Measurements from ENCODE around the gene RIMBP2. TPM values are rescaled to one million over a fixed set of nuclear protein-coding genes. Genes with fewer than 3 reads are reported as not detected.

RIMBP2 gene
- total RNA-seq, 2 experiments from 2014 or later: not detected

DNA sequence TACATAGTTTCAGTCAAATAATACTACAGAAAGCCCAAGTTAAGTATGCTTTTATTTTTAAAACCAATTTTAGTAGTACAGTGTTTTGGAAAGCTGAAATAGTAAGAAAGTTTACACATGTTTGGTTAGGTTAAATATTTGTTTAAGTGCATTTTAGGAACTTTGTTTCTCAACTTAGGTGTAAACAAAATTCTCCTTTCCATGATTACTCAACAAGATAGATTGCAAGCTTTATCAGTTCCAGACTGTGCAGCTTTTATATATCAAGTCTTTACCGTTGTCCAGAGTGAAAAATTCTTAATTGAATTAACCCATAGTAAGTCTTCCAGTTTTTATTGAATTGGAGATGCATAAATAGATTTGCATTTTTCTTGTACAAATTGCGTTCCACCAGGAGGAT lies 333.3 kb downstream of the RIMBP2 start:
- no peaks in the 10 kb centered on the region for H3K36me3 Mint-ChIP-seq (ENCODE audit: low read depth)
- Histone ChIP-seq H3K27me3 (ENCODE audit: control insufficient read depth in 1 of 2, insufficient read depth in 2 of 2, low read length in 2 of 2) (no peaks in the 10 kb centered on the region), H3K27ac (ENCODE audit: low read depth in 1 of 2, low read length in 2 of 2) (no peak overlapping the region), H3K4me1 (ENCODE audit: insufficient read depth, low read length) (no peaks in the 10 kb centered on the region), H3K36me3 (ENCODE audit: insufficient read depth, low read length) (no peaks in the 10 kb centered on the region), H3K9me3 (ENCODE audit: control insufficient read depth in 1 of 2, insufficient read depth in 1 of 2, low read length in 2 of 2) (peaks cover 0 to 5% of the 10 kb centered on the region in 2 experiments), H3K4me3 (ENCODE audit: low read length) (no peak overlapping the region)
- ATAC-seq (ENCODE audit: poor library complexity) (no peak), DNase-seq (no peak)
- CTCF ChIA-PET: no interaction called here
- H3K27me3 Mint-ChIP-seq: peaks cover 17% of the 10 kb centered on the region
- TF ChIP-seq, protein P1, sequence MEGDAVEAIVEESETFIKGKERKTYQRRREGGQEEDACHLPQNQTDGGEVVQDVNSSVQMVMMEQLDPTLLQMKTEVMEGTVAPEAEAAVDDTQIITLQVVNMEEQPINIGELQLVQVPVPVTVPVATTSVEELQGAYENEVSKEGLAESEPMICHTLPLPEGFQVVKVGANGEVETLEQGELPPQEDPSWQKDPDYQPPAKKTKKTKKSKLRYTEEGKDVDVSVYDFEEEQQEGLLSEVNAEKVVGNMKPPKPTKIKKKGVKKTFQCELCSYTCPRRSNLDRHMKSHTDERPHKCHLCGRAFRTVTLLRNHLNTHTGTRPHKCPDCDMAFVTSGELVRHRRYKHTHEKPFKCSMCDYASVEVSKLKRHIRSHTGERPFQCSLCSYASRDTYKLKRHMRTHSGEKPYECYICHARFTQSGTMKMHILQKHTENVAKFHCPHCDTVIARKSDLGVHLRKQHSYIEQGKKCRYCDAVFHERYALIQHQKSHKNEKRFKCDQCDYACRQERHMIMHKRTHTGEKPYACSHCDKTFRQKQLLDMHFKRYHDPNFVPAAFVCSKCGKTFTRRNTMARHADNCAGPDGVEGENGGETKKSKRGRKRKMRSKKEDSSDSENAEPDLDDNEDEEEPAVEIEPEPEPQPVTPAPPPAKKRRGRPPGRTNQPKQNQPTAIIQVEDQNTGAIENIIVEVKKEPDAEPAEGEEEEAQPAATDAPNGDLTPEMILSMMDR (IDR thresholded peaks at IDR 0.05): no peak
- intact Hi-C loops (cut with DNase I, micrococcal nuclease): no loop called here
- POLR2A ChIA-PET: no interaction called here
- H3K27ac Mint-ChIP-seq: no peak overlapping the region
- peaks cover 5% of the 10 kb centered on the region for H3K9me3 Mint-ChIP-seq
- no peaks in the 10 kb centered on the region for H3K4me1 Mint-ChIP-seq (ENCODE audit: low read depth)
- H3K4me3 Mint-ChIP-seq: no peak overlapping the region

DNA sequence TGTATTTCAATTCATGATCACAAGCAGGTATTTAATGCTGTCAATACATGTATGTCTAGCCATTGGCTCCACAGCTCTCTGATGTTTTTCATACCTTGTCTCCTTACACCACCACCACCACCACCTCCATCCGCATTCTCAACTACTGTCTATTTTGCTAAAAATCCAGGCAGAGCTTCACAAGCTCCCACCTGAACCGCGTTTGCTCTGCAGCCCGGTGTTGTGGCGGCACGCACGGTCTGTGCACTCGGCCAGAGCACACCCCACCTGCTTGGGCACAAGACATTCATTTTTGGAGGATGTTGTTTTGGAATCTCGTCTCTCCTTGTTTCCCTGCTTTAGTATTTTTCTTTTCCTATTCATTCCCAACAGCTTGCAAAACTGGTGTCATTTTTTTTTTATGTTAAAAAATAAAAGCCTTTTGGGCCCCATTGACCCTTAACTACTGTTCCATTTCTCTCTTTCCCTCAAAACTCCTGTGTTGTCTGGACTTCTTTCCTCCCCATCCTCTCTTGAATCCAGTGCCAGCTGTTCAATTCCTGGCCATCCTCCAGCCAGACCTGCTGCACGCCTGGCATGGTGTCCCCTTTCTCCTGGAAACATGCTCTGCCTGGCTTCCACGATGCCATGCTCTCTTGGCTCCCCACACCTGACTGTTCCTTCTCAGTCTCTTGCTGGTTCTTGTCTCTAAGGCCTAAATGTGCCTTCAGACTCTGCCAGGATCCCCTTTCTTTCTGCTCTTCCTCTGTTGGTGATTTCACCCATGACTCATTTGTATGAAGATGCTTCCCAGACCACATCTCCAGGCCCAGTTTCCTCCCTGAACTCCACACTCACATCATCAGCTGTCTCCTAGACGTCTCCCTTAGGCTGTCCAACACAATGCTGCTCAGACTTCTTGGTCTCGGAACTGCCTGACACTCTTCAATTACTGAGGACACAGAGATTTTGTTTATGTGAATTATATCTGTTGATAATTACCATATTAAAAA lies 340.5 kb downstream of the RIMBP2 start:
- intact Hi-C loops (cut with DNase I, micrococcal nuclease): no loop called here
- ATAC-seq (ENCODE audit: poor library complexity): no peak
- no peaks in the 10 kb centered on the region for H3K9me3 Mint-ChIP-seq
- H3K27me3 ChIP-seq (ENCODE audit: control insufficient read depth in 1 of 2, insufficient read depth in 2 of 2, low read length in 2 of 2): no peaks in the 10 kb centered on the region
- peaks cover 19% of the 10 kb centered on the region for H3K27me3 Mint-ChIP-seq
- ChIA-PET POLR2A (no interaction called here), CTCF (no interaction called here)
- DNase-seq: no peak
- H3K4me3 Mint-ChIP-seq: no peak overlapping the region
- H3K36me3 ChIP-seq (ENCODE audit: insufficient read depth, low read length): no peaks in the 10 kb centered on the region
- no peak overlapping the region for H3K27ac Mint-ChIP-seq
- no peaks in the 10 kb centered on the region for H3K4me1 Mint-ChIP-seq (ENCODE audit: low read depth)
- H3K27ac ChIP-seq (ENCODE audit: low read depth in 1 of 2, low read length in 2 of 2): no peak overlapping the region
- no peaks in the 10 kb centered on the region for H3K4me1 ChIP-seq (ENCODE audit: insufficient read depth, low read length)
- H3K36me3 Mint-ChIP-seq (ENCODE audit: low read depth): no peaks in the 10 kb centered on the region
- H3K9me3 ChIP-seq (ENCODE audit: control insufficient read depth in 1 of 2, insufficient read depth in 1 of 2, low read length in 2 of 2): peaks cover 0 to 4% of the 10 kb centered on the region in 2 experiments
- no peak overlapping the region for H3K4me3 ChIP-seq (ENCODE audit: low read length)
- TF ChIP-seq, protein P1 (IDR thresholded peaks at IDR 0.05): no peak

GRCh38 chr12:130374083-130374482 lies 342.0 kb downstream of the RIMBP2 start:
- ChIA-PET POLR2A (no interaction called here), CTCF (no interaction called here)
- Mint-ChIP-seq H3K27ac (no peak overlapping the region), H3K9me3 (no peaks in the 10 kb centered on the region), H3K4me1 (ENCODE audit: low read depth) (no peaks in the 10 kb centered on the region), H3K27me3 (peaks cover 19% of the 10 kb centered on the region), H3K36me3 (ENCODE audit: low read depth) (no peaks in the 10 kb centered on the region), H3K4me3 (no peak overlapping the region)
- Histone ChIP-seq H3K4me1 (ENCODE audit: insufficient read depth, low read length) (no peaks in the 10 kb centered on the region), H3K4me3 (ENCODE audit: low read length) (no peak overlapping the region), H3K36me3 (ENCODE audit: insufficient read depth, low read length) (no peaks in the 10 kb centered on the region), H3K9me3 (ENCODE audit: control insufficient read depth in 1 of 2, insufficient read depth in 1 of 2, low read length in 2 of 2) (peaks cover 0 to 4% of the 10 kb centered on the region in 2 experiments), H3K27me3 (ENCODE audit: control insufficient read depth in 1 of 2, insufficient read depth in 2 of 2, low read length in 2 of 2) (no peaks in the 10 kb centered on the region), H3K27ac (ENCODE audit: low read depth in 1 of 2, low read length in 2 of 2) (no peak overlapping the region)
- DNase-seq (no peak), ATAC-seq (ENCODE audit: poor library complexity) (no peak)
- TF ChIP-seq, protein P1 (IDR thresholded peaks at IDR 0.05): no peak
- intact Hi-C loops (cut with DNase I, micrococcal nuclease): no loop called here
